GM18907 (cell line): ENCODE results near the gene MATN1.
A peak's percentile ranks its signal among the peaks of the same experiment; 100 is the strongest.

ENCODE experiments used
- ATAC-seq: cut with Tn5 transposase; IDR thresholded peaks from one replicate; pipeline ENCODE4 v1.9.1; 2021; ENCODE audit warnings: mild to moderate bottlenecking, moderate library complexity; ENCODE audit not compliant: unreplicated experiment

The MATN1 gene

DNA sequence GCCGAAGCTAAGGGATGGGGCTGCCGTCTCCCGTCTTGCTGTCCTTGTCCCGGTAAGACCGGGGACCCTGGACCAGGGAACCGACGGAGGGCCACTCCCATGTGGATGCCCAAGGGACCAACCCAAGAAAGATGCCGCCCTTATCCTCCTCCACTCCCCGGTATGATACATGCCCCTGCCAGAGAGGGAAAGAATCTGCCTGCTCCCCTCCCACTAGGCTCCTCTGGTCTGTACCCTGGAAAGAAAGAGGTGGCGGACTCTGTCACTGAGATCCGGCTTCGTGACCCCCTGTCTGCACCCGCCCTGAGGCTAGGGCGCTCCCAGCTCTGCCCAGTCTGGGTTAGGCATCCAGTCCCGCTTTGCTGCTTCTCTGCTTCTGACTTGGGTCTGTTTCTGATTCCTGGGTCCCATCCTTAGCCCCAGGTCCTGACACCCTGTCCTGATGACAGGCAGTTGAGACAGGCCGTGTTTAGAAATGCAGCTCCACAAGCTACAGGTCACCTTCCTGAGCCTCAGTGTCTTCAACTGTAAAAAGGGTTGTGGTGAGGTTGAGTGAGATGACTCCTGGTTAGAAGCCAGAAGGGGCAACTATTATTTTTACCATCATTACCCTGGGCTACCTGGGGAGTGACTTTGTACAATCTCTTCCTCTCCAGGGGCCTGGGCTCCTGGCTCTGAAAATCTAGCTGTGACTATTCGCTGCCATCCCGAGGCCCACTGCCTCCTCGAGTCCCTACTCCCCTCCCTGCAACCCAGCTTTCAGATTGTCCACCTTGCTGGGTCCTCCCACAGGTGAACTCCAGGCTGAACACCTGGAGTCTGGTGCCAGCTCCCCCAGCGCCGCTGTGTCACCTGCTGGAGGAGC is 3.7 kb downstream of the MATN1 start:
- ATAC-seq: no peak

DNA sequence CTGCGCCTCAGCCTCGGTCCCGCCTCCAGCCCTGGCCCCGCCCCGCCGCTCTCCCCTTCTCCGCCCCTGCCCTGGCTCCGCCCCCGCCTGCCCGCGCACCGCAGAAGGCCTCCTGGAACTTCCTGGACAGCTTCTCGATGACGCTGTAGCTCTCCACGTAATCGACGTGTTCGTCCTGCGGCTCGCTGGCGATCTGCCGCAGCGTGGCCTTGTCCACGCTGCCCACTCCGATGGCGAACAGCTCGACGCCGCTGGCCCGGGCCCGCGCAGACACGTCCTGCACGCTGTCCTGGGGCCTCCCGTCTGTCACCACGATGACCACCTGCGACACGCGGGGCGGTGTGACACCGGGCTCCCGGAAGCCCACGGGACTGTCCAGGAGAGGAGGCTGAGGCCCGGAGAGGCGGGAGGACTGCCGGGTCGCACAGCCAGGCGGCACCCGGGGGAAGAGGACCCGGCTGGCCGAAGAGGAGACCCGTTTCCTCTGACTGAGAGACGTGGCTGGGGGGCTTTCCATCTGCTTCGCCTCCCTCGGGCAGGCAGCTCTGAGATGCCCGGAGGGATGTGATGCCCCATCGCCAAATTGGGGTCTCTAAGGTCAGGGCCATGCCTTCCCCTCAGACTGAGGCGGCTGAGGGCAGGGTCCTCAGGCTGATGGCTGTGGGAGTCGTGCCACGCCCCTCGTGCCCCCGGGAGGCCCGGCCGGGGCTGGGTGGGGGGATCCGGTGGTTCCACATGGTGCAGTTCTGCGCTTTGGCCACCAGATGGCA is 4.6 kb downstream of the MATN1 start:
- ATAC-seq: peak; percentile 61

DNA sequence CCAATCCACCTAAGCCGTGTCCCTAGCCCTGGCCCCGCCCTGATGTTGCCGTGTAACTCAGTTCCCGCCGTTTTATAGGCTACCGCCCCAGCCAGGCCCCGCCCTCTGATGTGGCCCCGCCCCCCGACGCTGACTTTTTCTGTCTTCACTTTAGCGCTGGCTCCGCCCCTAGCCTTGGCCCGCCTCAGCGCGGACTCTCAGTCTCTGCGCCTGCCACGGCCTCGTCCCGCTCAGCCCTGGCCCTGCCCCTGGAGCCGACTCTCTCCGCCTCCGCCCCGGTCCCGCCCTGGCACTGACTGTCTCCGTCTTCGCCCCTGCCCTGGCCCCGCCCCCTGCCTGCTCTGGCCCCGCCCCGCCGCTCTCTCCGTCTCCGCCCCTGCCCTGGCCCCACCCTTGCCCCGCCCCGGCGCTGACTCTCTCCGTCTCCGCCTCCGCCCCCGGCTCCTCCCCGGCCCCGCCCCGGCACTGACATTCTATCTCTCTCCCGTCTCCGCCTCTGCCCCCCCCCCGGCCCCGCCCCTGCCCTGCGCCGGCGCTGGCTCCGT is 5.2 kb downstream of the MATN1 start:
- ATAC-seq: peak; percentile 81

DNA sequence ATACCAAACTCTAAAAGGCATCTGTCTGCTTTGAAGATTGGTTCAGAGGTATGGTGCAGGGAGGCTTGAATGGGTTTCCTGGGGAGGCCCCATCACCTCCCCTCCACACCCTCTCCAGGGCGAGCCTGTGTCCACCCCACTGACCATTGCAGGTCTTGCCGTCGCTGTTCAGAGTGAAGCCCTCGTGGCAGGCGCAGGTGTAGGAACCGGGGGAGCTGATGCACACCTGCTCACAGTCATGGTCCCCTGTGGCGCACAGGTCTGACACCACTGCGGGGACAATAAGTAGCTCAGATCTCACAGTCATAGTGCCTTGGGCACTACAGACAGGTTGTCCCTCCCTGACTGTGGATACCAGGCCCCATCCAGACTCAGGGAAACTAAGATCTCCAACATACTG is 6.7 kb downstream of the MATN1 start:
- ATAC-seq: no peak

DNA sequence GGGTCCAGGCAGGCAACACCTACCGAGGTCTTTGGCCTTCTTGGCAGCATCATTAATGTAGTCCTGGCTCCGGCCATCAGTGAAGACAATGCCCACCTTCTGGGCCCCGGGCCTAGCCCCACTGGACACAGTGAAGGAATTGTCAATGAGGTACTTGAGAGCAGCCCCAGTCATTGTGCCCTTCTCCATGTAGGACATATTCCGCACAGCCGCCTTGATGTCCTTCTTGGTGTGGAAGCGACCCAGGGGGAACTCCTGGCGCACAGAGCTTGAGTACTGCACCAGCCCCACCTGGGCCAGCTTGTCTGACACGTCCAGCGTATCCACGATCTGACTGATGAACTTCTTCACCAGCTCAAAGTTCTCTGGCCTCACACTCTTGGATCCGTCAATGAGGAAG is 7.5 kb downstream of the MATN1 start:
- ATAC-seq: no peak

DNA sequence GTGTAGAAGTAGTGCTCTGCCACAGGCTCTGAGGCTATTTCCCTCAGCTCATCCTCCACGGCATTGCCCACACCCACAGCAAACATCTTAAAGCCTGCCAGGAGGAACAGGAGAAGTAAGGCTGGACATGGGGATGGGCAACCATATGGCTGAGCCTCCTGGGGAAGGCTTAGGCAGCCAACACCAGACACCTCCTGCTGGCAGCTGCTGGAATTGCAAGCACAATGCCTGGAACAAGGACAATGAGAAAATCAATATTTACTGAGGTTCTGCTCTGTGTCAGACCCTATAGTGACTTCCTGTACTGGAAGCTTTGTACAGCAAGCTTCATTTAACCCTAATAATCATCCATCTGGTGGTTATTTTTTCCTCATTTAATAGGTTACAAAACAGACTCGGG is 8.2 kb downstream of the MATN1 start:
- ATAC-seq: no peak

DNA sequence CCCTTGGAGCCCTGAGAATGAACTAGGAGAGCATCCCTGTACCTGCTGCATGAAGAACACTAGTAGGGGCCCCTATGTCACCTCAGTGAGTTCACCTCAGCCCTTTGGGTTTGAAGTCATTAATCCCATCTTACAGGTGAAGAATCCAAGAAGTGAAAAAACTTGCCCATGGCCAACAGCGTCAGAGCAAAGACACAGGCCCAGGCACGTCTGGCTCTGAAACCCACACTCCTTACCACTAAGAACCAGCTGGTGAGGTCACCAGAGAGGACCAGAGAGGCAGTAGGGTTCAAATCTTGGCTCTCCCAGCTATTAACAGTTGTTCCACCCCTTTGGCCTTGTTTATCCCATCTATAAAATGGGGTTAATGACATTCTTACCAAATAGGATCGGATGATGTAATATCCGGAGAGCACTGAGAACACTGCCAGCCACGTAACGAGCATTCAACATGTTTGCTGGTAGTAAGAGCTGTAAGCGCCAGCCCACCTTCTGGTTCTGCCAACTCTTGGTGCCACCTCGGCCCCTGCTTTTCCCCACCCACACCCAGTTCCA is 8.8 kb downstream of the MATN1 start:
- no peak for ATAC-seq

DNA sequence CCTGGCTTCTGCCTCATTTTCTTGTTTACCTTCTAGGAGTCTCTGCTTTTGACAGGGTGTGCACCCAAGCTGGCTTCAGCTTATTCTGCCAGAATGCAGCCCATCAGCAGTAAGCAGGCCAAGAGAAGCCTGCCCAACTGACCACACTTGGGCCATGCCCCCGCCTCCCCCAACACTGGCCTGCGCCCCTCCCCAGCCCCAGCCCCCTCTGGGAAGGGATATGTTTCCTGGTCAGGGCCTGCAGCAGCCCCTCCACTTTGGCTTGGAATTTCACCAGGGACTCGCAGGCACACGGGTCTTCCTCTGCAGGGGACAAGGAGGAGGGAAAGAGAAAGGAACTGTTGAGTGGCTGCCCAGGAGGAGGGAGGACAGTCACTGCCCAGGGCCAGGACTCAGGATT is 9.4 kb downstream of the MATN1 start:
- ATAC-seq: no peak

DNA sequence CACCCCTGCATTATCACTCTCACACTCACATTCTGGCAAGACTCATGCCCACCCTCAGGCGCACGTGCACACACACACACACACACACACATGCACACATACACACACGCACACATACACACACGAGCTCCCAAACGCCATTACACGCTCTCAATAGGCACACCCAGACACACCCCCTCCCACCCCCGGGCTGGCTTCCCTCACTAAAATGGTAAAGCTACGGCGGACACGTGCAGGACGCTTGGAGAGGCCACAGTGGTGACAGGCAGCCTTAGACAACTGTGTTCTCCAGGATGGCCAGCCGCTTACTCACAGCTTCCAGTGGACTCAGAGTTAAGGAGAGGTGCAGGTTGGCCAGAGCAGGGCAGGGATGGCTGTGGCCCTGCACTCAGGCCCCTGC is 10.1 kb downstream of the MATN1 start:
- no peak for ATAC-seq

DNA sequence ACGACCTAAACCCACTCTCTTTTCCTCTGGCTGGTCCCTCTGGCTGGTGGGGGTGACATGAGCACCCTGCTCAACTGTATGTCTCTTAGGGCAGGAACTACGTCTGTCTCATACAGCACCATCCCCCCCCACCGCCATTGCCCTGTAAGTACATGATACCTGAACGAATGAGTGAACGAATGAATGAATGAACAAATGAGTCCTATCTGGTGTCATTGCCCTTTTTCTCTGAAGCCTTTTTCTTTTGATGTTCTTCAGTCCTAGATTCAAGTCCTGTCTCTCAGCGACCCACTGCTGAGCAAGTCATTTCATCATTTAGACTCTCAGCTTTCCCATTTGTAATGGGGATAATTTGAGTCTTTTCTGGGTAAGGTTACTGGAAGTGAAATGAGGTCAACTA is 10.8 kb downstream of the MATN1 start:
- no peak for ATAC-seq

DNA sequence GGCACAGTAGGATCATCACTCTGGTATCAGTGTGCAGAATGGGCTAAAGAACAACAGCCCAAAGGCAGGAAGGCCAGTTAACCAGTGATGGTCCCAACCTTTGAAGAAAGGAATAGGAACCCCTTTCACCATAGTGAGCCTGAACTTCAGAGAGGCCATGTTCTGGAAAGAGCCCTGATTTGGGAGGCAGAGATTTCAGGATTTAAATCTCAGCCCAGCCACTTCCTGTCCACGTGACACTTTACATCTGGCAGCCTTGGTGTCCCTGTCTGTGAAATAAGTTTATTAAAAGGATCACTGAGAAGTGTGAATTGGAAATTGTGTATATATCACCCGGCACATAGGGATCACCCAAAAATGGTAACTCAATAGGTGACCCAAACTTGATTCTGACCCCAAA is 13.0 kb downstream of the MATN1 start:
- ATAC-seq: no peak

DNA sequence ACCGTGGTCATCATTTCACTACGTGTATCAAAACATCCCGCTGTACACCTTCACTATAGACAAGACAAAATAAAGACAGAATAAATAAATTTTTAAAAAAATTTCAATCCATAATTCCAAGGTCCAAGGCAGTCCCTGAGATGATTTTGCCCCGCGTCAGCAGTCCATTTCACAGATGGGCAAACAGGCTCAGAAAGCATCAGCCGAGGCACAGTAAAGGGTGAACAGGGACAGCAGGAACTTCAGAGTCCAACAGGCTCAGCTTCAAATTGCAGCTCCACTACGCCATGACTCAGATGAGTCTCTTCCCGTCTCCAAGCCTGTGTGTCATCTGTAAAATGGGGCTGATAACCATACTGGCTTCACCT is 15.0 kb downstream of the MATN1 start:
- ATAC-seq: no peak

DNA sequence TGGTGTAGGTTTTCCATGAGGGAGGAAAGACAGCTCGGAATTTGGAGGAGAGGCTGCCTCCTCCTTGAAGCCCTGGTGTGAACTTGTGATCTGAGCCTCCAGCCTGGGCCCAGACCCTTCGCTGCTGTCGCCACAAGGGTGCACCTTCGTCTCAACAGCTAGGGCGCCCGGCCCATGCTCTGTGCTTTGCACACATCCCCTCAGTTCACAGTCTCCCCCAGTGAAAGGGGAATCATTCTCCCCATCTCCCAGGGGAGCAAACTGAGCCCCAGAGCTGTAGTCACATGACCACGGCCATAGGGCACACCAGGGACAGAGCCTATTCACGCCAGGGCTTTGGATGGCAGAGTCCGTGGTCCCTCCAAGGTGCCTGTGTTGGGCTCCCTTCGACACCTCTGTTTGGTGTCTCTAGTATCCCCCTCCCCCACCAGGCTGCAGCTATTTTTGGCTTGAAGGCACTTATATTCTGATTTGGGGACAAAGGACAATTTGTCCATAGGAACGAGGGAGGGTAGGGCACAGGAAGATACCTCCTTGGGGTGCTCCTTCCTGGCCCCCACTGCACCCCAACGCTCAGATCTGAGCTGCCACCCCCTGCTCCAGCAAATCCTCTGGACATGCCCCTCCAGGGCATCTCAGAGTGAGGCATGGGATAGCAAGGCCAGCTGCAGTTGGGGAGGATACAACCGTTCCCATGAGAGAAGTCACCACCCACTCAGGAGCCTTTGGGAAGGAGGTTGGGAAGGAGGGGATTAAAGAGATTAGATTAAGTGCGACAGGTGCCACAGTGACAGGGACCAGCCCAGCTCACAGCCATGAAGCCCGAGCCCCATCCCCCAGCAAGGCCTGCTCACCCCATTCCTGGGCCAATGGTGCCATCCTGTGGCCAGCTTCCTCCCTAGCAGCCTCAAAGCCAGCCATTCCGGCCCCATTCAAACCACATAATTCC is 15.7 kb downstream of the MATN1 start:
- no peak for ATAC-seq

DNA sequence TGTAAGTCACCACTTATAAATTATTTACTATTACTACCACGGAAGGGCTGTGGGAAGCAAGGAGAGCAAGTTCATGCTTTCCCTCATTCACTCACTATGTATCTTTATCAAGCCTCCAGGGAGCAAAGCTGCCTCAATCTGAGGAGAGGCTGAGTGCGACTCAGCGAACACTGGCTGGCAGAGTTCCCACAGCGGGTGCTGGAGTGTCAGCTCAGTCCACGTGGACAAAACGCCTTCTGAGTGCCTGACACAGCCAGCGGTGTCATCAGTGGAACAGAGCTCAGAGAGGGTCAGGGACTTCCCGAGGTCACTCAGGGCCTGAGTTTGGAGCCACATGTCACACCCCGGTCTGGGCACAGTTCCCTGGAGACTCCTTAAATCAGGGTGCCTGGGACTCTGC is 16.9 kb downstream of the MATN1 start:
- no peak for ATAC-seq

DNA sequence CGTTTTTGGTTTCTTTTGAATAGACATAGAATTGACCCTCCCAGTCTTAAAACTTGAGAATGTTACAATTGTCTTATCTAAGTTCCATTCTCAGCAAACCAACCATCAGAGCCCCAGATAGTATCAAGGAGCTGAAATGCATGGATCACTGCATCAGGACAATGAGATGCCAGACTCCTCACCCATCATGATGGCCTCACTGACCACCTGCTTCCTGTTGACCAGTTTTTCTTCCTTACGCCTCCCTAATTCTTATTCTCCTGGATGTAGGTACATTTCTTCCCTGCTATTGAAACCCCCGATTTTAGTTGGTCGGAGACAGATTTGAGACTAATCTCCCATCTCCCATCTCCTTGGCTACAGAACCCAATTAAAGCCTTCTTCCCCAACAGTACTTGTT is 17.7 kb downstream of the MATN1 start:
- no peak for ATAC-seq

DNA sequence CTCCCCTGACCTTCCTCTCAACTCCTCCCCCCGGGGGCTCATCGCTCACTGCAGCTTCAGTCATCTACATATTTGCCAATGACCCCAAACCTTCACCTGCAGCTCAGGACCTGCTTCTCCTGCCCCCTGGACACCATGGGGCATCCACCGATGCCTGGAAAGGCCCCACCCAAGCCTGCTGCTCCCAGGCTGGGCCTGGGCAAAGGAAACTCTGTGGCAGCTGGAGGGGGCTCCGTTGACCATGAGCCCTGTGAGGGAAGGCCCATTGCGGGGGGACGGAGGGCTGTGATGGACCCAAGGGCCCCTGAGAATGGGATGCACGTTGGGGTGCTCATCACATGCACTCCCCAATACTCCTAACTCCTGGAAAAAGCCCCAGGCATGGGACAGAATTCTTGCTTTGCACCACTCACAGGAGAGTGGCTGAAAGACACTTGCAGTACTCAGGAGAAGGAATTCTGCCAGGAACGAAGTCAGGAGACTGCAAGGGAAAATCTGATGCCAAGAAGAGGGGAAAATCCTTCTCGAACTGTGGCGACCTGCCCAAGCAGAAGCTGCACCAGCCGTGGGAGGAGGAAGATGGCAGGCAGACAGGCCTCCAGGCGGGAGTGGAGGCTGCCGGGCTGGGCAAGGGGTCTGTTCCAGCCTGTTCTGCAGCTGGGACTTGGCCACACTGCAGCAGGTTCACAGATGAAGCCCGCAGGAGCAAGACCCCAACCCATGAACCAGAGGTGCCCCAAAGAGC is 18.4 kb downstream of the MATN1 start:
- no peak for ATAC-seq

DNA sequence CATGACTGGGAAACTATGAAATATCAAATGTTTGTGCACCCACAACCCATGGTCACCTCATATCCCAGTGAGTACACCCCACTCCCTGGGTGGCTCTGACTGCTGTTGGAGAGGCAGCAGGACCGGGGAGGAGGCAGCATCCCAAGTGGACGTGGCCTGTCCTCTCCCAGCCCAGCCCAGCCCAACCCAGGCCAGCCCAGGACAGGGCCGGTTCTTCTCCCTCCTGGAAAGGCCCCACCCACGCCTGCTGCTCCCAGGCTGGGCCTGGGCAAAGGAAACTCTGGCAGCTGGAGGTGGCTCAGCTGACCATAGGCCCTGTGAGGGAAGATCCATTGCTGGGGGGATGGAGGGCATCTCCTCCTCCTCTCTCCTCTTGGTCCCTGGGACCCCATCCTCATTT is 19.1 kb downstream of the MATN1 start:
- ATAC-seq: no peak

DNA sequence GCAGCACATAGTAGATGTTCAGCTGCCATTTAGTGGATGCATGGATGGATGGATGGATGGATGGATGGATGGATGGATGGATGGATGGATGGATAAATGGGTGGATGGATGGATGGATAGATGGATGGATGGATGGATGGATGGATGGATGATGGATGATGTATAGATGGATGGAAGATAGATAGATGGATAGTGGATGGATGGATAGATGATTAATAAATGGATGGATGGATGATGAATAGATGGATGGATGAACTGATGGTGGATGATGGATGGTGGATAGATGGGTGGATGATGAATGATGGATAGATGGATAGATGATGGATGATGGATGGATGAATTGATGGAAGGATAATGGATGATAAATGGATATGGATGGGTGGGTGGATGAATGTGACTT is 20.6 kb downstream of the MATN1 start:
- no peak for ATAC-seq

DNA sequence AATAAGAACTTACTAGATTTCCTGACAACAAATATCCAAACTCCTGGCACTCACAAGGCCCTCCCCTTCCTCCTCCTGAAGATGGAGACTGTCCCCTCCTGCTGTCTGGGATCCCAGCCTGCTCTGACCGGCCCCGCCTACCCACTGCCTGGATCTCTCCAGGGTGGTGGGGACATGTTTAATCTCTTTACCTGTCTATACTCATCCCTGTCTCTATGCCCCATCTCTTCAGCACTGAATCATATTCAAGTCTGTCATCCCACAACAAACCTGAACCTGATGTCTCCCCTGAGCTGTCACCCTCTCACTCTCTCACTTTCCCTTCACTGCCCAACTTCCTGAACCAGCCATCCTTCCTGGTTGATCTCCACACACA is 22.1 kb downstream of the MATN1 start:
- ATAC-seq: no peak
